Sciatic nerve (tissue), 2 donors: ENCODE data around the gene ATP1A1. TPM values are rescaled to one million over a fixed set of nuclear protein-coding genes. Genes with fewer than 3 reads are reported as not detected.

Source experiments
- ATAC-seq: fragments of 200-7000 bp; cut with Tn5 transposase; one replicate; pipeline ENCODE4 v1.9.1; 2020; ENCODE audit warnings: mild to moderate bottlenecking, moderate library complexity
- DNase-seq: peaks from one replicate; pipeline ENCODE4 v3.0.0-alpha.2; 2020; ENCODE audit warnings: low spot score
- intact Hi-C: fragments of 100-400 bp; cut with DNase I; formaldehyde crosslinking; loops from one replicate; pipeline ENCODE4 v1.14.2; 2022
- total RNA-seq: library from RNA; stranded (reverse); fragmentation: NEBNext Ultra II Directional; extraction: Animal tissue kit (Norgen Biotek cat#: 25700); gene quantifications from one replicate; pipeline ENCODE4 v1.2.1, GENCODE V29; 2021
- donor health status: DM: no; HTN: no; CAD: no.
- donor health status: DM: no; HTN: no; CAD: no.

ATP1A1 gene
- total RNA-seq, 1 donor from 2014 or later, result 251 TPM

DNA sequence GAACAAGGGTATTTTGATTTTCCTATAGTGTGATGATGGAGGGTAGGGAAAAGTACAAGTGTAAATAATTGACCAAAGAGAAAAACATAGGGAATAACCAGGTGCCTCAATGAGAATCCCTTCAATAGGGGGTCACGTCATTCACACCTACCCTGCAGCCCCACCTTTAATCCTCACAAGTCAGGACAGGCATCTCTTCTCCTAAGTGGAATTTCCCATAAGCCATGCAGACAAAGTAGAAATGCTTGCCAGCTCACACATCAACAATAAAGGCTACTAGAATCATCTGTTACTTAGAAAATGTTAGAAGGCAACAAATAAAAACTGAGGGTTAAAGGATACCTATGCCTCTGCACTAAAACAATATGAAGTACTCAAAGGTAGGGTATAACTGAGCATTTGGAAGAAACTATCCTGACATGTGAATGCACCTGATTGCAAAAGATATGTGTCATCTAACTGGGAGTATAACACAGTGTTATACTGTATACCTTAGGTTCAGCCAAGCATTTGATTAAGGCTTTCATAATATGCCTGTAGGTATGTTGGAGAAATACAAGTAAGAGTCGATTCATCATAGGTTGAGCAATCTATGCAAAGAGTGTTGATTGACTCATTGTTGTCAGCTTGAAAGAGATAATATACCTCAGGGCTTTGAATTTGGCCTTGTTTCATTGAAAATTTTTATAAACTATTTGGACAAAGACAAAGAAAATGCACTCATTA lies 32.4 kb upstream of the ATP1A1 start:
- ATAC-seq (no peak), DNase-seq (no peak)
- intact Hi-C loops, result no loop called here

DNA sequence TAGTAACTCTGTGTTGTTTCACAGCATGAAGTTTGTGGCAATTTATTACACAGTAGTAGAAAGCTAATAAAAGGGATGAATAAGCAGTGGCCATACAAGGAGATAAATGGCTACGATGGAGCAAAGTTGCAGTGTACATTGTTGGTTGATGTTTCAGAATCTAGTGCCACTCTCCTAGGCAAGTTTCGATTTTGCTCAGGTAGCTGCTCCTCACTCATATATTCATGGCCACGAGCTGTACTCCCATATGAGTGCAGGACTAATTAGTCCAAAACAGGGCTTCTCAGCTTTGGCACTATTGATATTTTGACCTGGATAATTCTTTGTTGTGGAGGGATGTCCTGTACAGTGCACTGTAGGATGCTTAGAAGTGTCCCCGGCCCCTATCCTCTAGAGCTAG lies 30.0 kb upstream of the ATP1A1 start:
- DNase-seq, result no peak
- ATAC-seq, result no peak
- intact Hi-C loops, result no loop called here

DNA sequence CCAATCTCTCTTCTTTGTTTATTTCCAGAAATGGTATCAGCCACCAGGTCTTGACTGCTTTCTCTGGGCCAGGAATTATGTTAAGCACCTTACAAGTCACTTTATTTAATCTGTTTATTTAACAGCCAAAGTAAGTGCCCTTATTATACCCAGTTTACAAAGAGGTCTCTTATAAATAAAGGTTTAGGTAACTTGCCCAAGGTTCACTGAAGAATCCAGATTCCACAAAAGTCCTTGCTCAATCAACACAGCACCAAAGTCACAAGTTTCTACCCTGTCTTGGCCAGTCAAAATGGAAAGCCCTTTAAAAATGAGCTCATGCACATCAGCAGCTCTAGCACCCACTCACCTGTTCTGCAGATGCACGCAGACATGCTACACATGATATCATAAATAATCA lies 28.0 kb upstream of the ATP1A1 start:
- DNase-seq (no peak), ATAC-seq (no peak)
- intact Hi-C loops, result loop anchor here (5.0 kb wide), 1 partner anchor 432 kb away; no protein-coding TSS in a partner anchor

DNA sequence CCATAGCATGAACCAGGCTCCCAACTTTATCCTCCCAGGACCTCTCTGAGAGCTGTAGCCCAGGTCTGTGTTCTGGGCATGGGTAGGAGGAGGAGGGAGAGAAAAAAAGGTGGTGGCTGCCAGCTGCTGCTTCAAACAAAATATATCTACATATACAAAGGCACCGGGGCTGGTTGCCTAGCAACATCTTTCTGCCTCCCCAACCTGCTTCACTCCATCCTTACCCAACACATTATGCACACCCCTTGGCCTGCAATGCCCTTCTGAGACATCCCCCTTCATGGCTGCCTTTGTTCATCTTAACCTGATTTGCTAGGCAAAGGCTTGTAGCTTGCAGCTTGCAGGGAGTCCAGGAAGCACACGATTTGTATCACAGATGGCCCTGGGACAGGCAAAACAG lies 27.2 kb upstream of the ATP1A1 start:
- ATAC-seq (no peak), DNase-seq (no peak)
- intact Hi-C loops, result loop anchor here (5.0 kb wide), 1 partner anchor 431 kb away; no protein-coding TSS in a partner anchor

DNA sequence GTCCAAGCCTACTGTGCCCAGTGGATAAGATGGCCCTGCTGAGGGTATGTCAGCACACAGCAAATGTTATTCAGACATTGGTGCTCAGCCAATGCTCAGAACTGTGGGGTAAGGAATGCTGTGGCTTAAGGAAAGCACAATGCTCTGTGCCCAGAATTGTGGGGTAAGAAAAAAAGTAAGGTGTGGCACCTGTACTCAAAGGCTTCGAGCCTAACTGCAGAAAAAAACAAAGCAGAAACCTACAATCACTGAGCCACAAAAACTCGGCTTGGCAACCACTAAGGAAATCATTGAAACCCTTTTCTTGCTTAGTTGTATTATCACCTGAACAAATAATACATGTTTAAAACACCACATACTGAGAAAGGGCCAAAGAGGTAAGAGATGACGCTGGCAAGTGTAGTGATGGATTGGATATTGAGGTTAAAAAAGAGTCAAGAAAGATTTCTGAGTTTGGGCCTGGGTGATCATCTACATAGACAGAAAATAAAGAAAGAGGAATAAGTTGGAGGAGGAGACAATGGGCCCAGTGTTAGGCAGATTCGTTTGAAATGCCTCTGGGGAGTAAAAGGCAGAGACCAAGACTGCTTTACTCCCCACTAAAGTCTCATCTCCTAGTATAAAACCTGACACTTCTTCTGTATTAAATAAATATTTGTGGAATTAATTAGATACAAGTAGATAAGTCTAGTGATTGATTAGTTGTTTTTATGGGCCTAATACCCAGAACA lies 25.9 kb upstream of the ATP1A1 start:
- intact Hi-C loops, result loop anchor here (5.0 kb wide), 1 partner anchor 430 kb away; no protein-coding TSS in a partner anchor
- DNase-seq, result no peak
- no peak for ATAC-seq

DNA sequence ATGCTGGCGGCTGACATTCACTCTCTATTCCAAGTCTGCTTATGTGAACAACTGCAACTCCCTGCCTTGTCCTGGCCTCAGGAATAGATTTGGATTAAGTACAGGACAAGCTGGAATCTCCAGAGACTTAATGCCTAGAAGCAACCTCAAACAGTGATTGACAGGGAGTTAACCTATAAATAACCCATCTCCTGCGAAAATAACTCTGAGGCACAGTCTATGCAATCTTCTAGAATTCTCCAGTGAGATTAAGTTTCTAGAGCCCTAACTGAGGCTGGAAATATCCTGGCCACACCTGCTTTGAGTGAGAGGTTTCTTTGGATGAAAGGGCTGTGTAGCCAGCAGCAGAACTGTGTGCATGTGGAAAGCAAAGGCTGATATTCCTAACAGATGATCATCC lies 25.3 kb upstream of the ATP1A1 start:
- intact Hi-C loops, result loop anchor here (5.0 kb wide), 1 partner anchor 430 kb away; no protein-coding TSS in a partner anchor
- ATAC-seq, result no peak
- DNase-seq, result no peak

DNA sequence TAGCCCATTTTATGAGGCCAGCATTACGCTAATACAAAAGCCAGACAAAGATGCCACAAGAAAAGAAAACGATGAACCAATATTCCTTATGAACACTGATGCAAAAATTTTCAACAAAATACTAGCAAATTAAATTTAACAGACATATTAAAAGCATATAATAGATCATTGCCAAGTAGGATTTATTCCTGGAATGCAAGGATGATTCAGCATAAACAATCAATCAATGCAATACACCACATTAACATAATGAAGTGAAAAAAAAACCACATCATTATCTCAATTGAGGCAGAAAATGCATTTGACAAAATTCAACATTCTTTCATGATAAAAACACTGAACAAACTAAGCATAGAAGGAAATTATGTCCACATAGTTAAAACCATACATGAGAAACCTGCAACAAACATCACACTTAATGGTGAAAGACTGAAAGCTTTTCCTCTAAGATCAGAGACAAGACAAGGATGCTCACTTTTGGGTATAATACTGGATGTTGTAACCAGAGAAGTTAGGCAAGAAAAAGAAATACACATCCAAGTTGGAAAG lies 22.9 kb upstream of the ATP1A1 start:
- DNase-seq (no peak), ATAC-seq (no peak)
- intact Hi-C loops, result no loop called here

DNA sequence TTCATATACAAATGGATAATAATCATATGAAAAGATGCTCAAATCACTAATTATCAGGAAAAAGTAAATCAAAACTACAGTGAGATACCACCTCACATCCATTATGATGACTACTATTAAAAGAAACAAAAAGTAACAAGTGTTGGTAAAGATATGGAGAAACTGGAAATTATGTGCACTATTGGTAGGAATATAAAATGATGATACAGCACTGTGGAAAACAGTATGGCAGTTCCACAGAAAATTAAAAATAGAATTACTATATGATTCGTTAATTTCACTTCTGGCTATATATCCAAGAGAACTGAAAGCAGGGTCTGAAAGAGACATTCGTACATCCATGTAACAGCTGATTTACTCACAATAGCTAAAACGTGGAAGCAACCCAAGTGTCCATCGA lies 21.1 kb upstream of the ATP1A1 start:
- DNase-seq, result no peak
- ATAC-seq, result no peak
- intact Hi-C loops, result no loop called here

DNA sequence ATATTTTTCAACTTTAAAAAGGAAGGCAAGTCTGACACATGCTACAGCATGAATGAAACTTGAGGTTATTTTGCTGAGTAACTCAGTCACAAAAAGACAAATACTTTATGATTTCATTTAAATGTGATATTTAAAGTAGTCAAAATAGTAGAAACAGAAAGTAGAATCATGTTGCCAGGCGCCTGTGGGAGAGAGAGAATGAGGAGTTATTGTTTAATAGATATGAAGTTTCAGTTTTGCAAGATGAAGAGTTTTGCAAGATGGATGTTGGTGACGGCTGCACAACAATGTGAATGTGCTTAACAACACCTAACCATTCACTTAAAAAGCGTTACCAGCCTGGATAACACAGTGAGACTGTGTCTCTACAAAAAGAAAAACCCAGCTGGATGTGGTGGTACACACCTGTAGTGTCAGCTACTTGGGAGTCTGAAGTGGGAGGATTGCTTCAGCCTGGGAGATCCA lies 20.7 kb upstream of the ATP1A1 start:
- DNase-seq, result no peak
- no peak for ATAC-seq
- intact Hi-C loops, result no loop called here

DNA sequence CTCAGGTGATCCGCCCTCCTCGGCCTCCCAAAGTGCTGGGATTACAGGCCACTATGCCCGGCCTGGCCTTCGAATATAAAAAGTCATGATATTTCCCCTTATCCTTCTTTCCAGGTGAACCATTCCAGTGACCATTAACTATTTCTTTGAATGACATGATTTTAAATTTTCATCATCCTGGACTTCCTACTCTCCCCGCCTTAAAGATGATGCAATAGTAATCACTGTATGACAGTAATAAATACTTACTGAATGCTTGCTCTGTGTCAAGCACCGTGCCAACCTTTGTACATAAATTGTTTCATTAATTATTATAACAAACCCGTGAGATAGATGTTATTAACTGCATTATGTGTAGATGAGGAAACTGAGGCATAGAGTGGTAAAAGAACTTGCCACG lies 19.9 kb upstream of the ATP1A1 start:
- intact Hi-C loops, result no loop called here
- ATAC-seq (no peak), DNase-seq (no peak)

DNA sequence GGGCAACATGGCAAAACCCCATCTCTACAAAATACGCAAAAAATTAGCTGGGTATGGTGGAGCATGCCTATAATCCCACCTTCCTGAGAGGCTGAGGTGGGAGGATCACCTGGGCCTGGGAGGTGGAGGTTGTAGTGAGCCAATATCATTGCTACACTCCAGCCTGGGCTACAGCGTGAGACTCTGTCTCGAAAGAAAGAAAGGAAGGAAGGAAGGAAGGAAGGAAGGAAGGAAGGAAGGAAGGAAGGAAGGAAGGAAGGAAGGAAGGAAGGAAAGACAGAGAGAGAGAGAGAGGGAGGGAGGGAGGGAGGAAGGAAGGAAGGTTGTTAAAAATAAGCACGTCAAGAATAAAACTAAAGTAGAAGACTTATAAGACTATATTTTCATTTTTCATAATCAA lies 17.0 kb upstream of the ATP1A1 start:
- intact Hi-C loops, result loop anchor here (5.0 kb wide), 1 partner anchor 131 kb away; no protein-coding TSS in a partner anchor
- DNase-seq (no peak), ATAC-seq (no peak)

DNA sequence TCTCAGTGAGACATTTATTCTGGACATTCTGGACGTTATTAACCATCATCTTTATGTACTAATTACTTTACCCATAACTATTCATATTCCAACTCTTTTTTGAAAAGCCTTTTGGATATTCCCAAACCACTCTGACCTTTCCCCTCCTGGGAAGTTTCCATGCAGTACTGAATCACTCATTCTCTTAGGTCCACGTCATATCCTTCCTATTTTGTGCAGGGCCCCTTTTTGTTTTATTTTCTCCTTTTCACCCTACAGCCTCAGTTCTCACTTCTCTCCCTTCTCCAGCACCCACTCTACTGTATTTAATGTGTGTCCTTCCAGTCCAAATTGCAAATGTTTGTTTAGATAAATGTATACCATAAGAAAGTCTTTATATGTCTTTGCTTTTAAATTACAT lies 16.4 kb upstream of the ATP1A1 start:
- intact Hi-C loops, result loop anchor here (5.0 kb wide), 1 partner anchor 131 kb away; no protein-coding TSS in a partner anchor
- DNase-seq, result no peak

DNA sequence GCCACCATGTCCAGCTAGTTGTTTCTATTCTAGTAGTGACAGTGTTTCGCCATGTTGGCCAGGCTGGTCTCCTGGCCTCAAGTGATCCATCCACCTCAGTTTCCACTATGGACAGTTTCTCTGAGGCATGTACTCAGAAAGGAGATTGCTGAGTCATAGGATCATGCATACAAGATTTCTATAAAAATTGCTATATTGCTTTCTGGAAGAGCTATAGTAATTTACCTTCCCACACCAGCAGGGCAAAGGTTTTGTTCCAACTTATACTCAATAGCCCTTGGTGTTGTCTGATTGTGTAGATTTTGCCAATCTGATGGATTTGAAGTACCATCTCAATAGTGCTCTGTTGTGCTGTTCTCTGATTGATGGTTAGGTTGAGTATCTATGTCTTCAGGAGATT lies 15.6 kb upstream of the ATP1A1 start:
- intact Hi-C loops, result loop anchor here (5.0 kb wide), 1 partner anchor 130 kb away; no protein-coding TSS in a partner anchor
- ATAC-seq (no peak), DNase-seq (no peak)

More for the DNA sequence above, 16.4 kb upstream of the ATP1A1 start:
- ATAC-seq, result no peak

DNA sequence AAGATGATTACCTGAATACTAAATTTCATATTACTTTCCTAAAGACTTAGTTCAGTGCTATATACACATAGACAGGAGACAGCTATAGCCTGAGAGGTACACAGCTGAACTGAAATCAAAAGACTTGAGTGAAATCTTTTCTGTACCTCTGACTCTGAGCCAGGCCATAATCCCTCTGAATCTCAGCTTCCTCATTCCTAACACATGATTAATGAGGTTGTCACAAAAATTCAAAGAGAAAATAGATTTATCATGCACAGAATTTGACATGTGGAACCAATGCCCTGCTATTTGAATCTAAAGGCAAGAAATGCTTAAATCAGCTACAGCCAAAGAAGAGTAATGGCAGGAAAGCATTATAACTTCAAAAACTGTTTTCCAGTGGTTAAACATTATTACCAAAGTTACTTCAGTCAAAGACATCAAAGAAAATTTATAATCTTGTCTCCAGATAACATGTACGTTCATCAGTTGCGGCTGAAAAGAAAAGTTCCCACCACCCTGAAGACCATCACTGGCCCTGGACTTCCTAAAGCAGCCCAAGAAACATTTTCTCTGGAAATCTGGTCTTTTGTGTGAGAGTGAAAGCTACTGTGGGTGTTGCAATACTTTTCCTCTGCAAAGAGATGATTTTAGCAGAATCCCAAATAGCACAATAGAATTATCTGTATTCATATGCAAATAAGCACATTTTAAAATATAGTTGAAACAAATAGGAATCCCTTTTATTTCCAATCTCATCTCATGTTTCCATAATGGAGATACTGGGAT lies 13.8 kb upstream of the ATP1A1 start:
- ATAC-seq (no peak), DNase-seq (no peak)
- intact Hi-C loops, result loop anchor here (5.0 kb wide), 1 partner anchor 128 kb away; no protein-coding TSS in a partner anchor

DNA sequence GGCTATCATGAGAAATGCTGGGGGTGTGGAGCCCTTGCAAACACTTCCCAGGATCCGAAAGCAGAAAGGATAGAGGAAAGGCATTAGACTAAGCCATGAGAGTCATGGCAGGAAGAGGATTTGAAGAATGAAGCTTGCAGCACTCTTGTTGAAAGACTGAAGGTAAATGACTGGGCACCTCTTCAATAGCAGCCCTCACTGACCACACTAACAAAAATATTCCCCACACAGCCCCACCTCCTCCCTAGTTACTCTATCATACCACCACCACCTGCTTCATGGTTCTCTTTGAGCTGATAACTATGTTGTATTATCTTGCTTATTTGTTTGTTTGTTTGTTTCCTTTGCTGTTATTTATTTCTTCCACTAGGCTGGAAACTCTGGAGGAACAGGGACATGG lies 13.2 kb upstream of the ATP1A1 start:
- intact Hi-C loops, result loop anchor here (5.0 kb wide), 1 partner anchor 127 kb away; no protein-coding TSS in a partner anchor
- DNase-seq (no peak), ATAC-seq (no peak)

DNA sequence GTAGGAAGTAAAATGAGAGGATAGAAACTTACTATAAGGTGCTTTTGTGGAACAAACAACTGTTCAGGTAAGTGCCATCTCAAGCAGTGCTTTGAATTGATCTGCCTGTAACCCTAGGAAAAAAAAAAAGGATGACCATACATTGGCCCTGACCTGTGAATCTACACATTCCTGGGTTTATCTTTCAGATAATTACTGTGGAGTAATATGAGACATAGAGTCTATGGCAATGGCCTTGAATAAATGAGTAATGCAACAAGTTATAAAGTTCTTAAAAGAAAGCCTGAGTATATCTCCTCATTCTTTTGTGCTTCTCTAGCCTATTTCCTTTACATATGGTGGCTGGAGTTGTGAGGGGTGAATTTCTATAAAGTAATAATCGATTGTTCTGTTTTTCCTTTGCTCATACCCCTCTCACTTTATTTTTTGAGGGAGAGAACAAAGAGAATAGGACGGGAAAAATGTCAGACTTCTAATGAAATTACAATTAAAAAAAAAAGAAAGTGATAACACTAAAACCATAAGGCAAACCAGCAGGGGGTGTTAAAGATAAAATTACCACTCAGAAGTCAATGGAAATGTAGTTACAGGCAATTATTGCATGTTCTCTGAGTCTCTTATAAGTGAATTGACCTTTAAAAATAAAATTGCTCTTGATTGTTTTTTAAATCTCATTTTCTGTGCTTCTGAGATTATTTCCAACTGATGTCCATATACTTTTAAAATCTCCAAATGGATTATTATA lies 12.4 kb upstream of the ATP1A1 start:
- intact Hi-C loops, result no loop called here
- no peak for DNase-seq

DNA sequence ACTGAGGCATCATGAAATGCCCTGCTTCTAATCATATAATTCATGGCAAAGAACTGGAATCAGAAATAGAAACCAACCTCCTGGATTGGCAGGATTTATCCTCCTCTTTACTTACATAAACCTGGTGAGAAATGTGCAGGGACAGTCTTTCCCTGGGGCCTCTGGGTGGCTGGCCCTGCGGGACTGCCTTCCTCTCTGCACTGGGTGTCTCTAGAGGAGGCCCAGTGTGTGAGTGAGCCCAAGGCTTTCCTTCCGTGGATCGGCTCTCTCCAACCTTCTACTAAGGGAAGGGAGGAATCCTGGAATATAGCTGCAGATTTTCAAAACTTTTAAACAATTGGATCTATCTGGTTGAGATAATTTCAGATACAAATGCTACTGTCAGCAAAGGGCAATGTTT lies 11.4 kb upstream of the ATP1A1 start:
- DNase-seq (no peak), ATAC-seq (no peak)
- intact Hi-C loops, result no loop called here

More for the DNA sequence above, 12.4 kb upstream of the ATP1A1 start:
- ATAC-seq, result no peak

DNA sequence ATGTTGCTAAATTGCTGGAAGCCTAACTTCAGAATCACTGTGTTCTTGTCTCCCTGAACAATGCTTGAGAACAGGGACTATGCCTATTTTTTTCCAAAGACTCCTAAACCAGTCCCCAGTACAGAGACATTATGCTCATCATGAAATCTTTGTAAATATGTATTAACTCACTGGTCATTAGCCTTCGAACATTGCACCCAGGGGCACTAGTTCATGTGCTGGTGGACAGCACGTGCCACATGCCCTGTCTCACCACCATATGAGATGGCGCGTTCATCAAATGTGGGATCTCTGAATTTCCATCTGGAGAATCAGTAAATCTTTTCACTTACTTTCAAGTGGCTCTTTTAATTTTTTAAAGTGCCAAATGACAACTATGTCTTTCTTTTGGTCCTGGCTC lies 11.0 kb upstream of the ATP1A1 start:
- no peak for DNase-seq
- intact Hi-C loops, result no loop called here
- no peak for ATAC-seq
